GM19438 (cell line): ENCODE measurements around the gene PPP1R8.
"Not testable (repeated sequence)": the region's sequence is repeated elsewhere in the genome, so short reads cannot be mapped to it uniquely, and the experiment has no call there.

Experiments used
- ATAC-seq: cut with Tn5 transposase; IDR thresholded peaks from one replicate; pipeline ENCODE4 v1.9.1; 2021; ENCODE audit warnings: low read depth; ENCODE audit not compliant: unreplicated experiment

Gene PPP1R8

GRCh38 chr1:27831568-27832410, 1.2 kb downstream of the PPP1R8 start:
- no peak for ATAC-seq

GRCh38 chr1:27832762-27833161, 2.2 kb downstream of the PPP1R8 start:
- ATAC-seq: no peak

GRCh38 chr1:27833470-27833869, 2.9 kb downstream of the PPP1R8 start:
- ATAC-seq: no peak

GRCh38 chr1:27835046-27835445, 4.5 kb downstream of the PPP1R8 start:
- ATAC-seq: no peak

GRCh38 chr1:27835501-27835900, 4.9 kb downstream of the PPP1R8 start:
- ATAC-seq: no peak

GRCh38 chr1:27849951-27850350, 19.4 kb downstream of the PPP1R8 start:
- ATAC-seq: no peak

- no peak for ATAC-seq
Observed at GRCh38 chr1:27855085-27855484, 24.5 kb downstream of the PPP1R8 start.

- no peak for ATAC-seq
Observed at GRCh38 chr1:27856561-27857343, 26.2 kb downstream of the PPP1R8 start.

GRCh38 chr1:27857552-27857951, 27.0 kb downstream of the PPP1R8 start:
- ATAC-seq: not testable (repeated sequence)

GRCh38 chr1:27858072-27858948, 27.7 kb downstream of the PPP1R8 start:
- no peak for ATAC-seq

- ATAC-seq: no peak
Observed at GRCh38 chr1:27858949-27859576, 28.5 kb downstream of the PPP1R8 start.

GRCh38 chr1:27861436-27861835, 30.9 kb downstream of the PPP1R8 start:
- no peak for ATAC-seq

GRCh38 chr1:27862004-27862403, 31.4 kb downstream of the PPP1R8 start:
- no peak for ATAC-seq

GRCh38 chr1:27862671-27863537, 32.3 kb downstream of the PPP1R8 start:
- ATAC-seq: no peak

- no peak for ATAC-seq
Observed at GRCh38 chr1:27863538-27863915, 32.9 kb downstream of the PPP1R8 start.

- no peak for ATAC-seq
Observed at GRCh38 chr1:27864264-27864895, 33.8 kb downstream of the PPP1R8 start.

- no peak for ATAC-seq
Observed at GRCh38 chr1:27865821-27866220, 35.2 kb downstream of the PPP1R8 start.

GRCh38 chr1:27868556-27868931, 38.0 kb downstream of the PPP1R8 start:
- ATAC-seq: no peak
